ENCODE measurements around the gene SHISAL2A.

The SHISAL2A gene

GRCh38 chr1:52632732-52633290, at the start of gene SHISAL2A:
SHISAL2A (plus strand) TSS chr1:52633168; CDS start chr1:52633494, 326 bp downstream.
- H3K9me3 Mint-ChIP-seq (ENCODE audit: low read depth): no peaks in the 10 kb centered on the region
- H3K36me3 Mint-ChIP-seq: no peaks in the 10 kb centered on the region
- peak within 1 kb of the TSS; percentile 88 for H3K4me3 Mint-ChIP-seq
- H3K27ac Mint-ChIP-seq: peak within 1 kb of the TSS; percentile 95
- peaks cover 64% of the 10 kb centered on the region for H3K4me1 Mint-ChIP-seq (ENCODE audit: low read depth)
- no peaks in the 10 kb centered on the region for H3K27me3 Mint-ChIP-seq

DNA sequence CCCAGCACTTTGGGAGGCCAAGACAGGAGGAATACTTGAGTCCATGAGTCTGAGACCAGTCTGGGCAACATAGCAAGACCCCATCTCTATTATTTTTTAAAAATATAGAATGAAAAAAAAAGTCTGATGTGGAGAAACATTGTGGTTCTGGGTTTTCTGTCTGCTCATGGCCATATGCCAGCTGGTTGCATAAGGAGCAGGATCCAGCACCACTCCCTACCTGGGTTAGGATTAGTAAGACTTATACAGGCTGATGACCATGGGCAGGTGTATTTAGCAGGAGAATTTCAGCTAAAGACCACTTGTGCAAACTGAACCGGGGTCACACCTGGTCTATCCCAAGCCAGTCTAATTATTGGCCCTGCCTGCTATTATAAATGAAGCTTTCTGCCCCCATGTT, 47.5 kb upstream of the SHISAL2A start:
- Mint-ChIP-seq H3K27me3 (no peaks in the 10 kb centered on the region), H3K27ac (no peak overlapping the region), H3K9me3 (ENCODE audit: low read depth) (no peaks in the 10 kb centered on the region)

DNA sequence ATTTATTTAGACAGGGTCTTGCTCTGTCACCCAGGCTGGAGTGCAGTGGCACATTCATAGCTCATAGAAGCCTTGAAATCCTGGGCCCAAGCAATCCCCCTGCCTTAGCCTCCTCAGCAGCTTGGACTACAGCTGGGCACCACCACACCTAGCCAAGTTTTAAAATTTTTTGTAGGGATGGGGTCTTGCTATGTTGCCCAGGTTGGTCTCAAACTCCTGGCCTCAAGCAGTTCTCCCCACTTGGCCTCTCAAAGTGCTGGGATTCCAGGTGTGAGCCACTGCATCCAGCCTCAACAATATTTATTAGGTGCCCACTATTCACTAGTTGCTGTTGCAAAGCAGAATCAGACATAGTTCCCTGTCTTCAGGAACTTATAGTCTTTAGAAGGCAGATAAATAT, 44.9 kb upstream of the SHISAL2A start:
- no peak overlapping the region for H3K4me3 Mint-ChIP-seq
- H3K4me1 Mint-ChIP-seq (ENCODE audit: low read depth): no peaks in the 10 kb centered on the region
- H3K27ac Mint-ChIP-seq: no peak overlapping the region
- no peaks in the 10 kb centered on the region for H3K9me3 Mint-ChIP-seq (ENCODE audit: low read depth)
- no peaks in the 10 kb centered on the region for H3K27me3 Mint-ChIP-seq
- peaks cover 3% of the 10 kb centered on the region for H3K36me3 Mint-ChIP-seq

More for the DNA sequence above, 47.5 kb upstream of the SHISAL2A start:
- Mint-ChIP-seq H3K4me1 (ENCODE audit: low read depth) (no peaks in the 10 kb centered on the region), H3K4me3 (no peak overlapping the region), H3K36me3 (peaks cover 3% of the 10 kb centered on the region)

DNA sequence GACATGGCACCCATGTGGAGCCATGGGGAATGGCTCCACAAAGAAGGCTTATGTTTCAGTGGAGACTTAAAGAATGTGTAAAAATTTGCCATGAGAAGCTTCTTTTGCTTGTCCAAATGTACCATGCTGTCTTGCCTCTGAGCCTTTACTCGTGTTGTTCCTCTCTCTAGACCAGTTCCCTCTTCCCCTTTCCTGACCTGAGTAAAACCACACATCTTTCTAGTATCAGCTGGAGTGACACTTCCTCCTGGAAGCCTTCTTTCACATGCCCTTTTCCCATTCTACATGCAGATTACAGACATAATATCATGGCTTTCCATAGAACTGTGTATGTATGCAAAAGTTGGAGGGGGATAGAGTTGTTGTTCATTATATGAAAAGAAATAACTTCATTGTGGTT, 44.4 kb upstream of the SHISAL2A start:
- H3K27ac Mint-ChIP-seq: no peak overlapping the region
- peaks cover 3% of the 10 kb centered on the region for H3K36me3 Mint-ChIP-seq
- no peaks in the 10 kb centered on the region for H3K27me3 Mint-ChIP-seq
- H3K9me3 Mint-ChIP-seq (ENCODE audit: low read depth): no peaks in the 10 kb centered on the region
- H3K4me1 Mint-ChIP-seq (ENCODE audit: low read depth): no peaks in the 10 kb centered on the region
- H3K4me3 Mint-ChIP-seq: no peak overlapping the region

GRCh38 chr1:52590266-52590665, 42.7 kb upstream of the SHISAL2A start:
- no peaks in the 10 kb centered on the region for H3K27me3 Mint-ChIP-seq
- no peak overlapping the region for H3K4me3 Mint-ChIP-seq
- H3K9me3 Mint-ChIP-seq (ENCODE audit: low read depth): no peaks in the 10 kb centered on the region
- no peak overlapping the region for H3K27ac Mint-ChIP-seq
- no peaks in the 10 kb centered on the region for H3K36me3 Mint-ChIP-seq
- H3K4me1 Mint-ChIP-seq (ENCODE audit: low read depth): no peaks in the 10 kb centered on the region

DNA sequence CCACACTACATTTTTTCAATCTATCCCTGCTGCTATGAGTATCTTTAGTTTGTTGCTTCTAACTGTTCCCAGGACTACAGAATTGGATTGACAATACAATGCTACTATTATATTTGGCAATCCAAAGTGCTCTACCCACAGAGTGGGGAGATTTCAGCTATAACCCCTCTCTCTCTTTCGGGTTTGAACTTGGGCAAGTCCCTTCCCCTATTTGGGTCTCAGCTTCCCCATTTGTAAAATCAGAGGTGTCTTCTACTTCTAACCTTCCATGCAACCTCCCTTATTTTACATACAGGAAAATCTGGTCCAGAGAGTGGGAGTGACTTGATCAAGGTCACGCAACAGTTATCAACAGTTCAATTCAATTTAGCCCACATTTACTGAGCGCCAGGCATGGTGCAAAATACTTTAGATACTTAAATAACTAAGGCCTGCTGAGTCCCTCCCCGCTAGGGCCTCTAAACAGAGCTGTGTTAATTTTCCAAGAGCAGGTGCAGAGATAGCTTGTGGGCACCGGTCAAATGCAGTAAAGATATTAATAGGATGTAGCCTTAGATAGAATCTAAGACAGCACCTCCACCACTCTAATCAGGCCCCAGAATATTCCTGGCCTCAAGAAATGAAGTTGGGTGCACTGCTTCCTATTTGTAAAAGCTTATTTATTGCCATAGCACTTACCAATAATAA, 40.2 kb upstream of the SHISAL2A start:
- no peak overlapping the region for H3K4me3 Mint-ChIP-seq
- H3K4me1 Mint-ChIP-seq (ENCODE audit: low read depth): no peaks in the 10 kb centered on the region

GRCh38 chr1:52593495-52593894, 39.5 kb upstream of the SHISAL2A start:
- Mint-ChIP-seq H3K4me1 (ENCODE audit: low read depth) (no peaks in the 10 kb centered on the region), H3K36me3 (peaks cover 2% of the 10 kb centered on the region), H3K27me3 (no peaks in the 10 kb centered on the region), H3K27ac (no peak overlapping the region), H3K9me3 (ENCODE audit: low read depth) (no peaks in the 10 kb centered on the region), H3K4me3 (no peak overlapping the region)

More for the DNA sequence above, 40.2 kb upstream of the SHISAL2A start:
- H3K36me3 Mint-ChIP-seq: no peaks in the 10 kb centered on the region
- no peak overlapping the region for H3K27ac Mint-ChIP-seq
- H3K27me3 Mint-ChIP-seq: no peaks in the 10 kb centered on the region
- no peaks in the 10 kb centered on the region for H3K9me3 Mint-ChIP-seq (ENCODE audit: low read depth)

GRCh38 chr1:52595061-52595460, 37.9 kb upstream of the SHISAL2A start:
- Mint-ChIP-seq H3K27ac (no peak overlapping the region), H3K36me3 (peaks cover 2% of the 10 kb centered on the region), H3K4me3 (no peak overlapping the region), H3K27me3 (no peaks in the 10 kb centered on the region), H3K9me3 (ENCODE audit: low read depth) (no peaks in the 10 kb centered on the region), H3K4me1 (ENCODE audit: low read depth) (no peaks in the 10 kb centered on the region)

DNA sequence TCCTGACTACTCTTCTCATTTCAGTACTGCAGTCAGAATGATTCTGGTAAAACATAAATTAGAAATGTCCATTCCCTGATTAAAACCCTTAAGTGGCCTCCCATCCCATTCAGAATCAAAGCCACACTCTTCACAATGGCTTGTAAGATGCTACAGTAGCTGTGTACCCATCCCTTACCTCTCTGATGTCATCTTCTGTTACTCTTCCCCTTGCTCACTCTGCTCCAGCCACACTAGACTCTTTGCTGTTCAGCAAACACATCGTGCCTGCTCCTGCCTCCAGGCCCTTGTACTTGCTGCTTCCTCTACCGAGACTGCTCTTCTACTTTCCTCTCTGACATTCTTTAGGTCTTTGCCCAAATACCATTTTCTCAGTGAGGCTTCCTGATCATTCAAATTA, 35.1 kb upstream of the SHISAL2A start:
- Mint-ChIP-seq H3K36me3 (peaks cover 2% of the 10 kb centered on the region), H3K4me3 (no peak overlapping the region), H3K4me1 (ENCODE audit: low read depth) (peaks cover 11% of the 10 kb centered on the region), H3K27ac (no peak overlapping the region), H3K9me3 (ENCODE audit: low read depth) (no peaks in the 10 kb centered on the region), H3K27me3 (no peaks in the 10 kb centered on the region)

GRCh38 chr1:52598729-52599128, 34.2 kb upstream of the SHISAL2A start:
- peaks cover 2% of the 10 kb centered on the region for H3K36me3 Mint-ChIP-seq
- peaks cover 19% of the 10 kb centered on the region for H3K4me1 Mint-ChIP-seq (ENCODE audit: low read depth)
- no peaks in the 10 kb centered on the region for H3K27me3 Mint-ChIP-seq
- H3K4me3 Mint-ChIP-seq: no peak overlapping the region
- H3K27ac Mint-ChIP-seq: no peak overlapping the region
- no peaks in the 10 kb centered on the region for H3K9me3 Mint-ChIP-seq (ENCODE audit: low read depth)

GRCh38 chr1:52599236-52599635, 33.7 kb upstream of the SHISAL2A start:
- H3K36me3 Mint-ChIP-seq: peaks cover 3% of the 10 kb centered on the region
- H3K4me1 Mint-ChIP-seq (ENCODE audit: low read depth): peaks cover 25% of the 10 kb centered on the region
- H3K4me3 Mint-ChIP-seq: no peak overlapping the region
- no peaks in the 10 kb centered on the region for H3K9me3 Mint-ChIP-seq (ENCODE audit: low read depth)
- H3K27ac Mint-ChIP-seq: no peak overlapping the region
- H3K27me3 Mint-ChIP-seq: no peaks in the 10 kb centered on the region

DNA sequence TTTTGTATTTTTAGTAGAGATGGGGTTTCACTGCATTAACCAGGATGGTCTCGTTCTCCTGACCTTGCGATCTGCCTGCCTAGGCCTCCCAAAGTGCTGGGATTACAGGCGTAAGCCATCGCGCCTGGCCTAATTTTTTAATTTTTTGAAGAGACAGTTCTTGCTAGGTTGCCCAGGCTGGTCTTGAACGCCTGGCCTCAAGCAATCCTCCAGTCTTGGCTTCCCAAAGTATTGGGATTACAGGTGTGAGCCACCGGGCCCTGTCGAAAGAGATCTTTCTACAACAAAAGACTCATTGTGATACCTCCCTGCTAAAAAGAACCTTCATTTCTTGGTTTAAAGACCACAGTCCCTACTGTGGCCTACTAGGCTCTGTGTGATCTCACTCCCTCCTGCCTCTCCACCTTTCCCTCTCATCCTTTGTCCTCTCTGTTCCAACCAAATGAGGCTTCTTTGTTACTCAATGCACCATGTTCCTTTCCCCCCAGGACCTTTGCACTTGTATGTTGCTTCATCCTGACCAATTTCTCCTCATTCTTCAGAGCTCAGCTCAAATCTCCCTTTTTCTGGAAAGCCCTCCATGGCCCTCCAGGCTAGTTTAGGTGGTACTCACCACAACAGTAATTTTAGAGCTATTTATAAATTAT, 32.3 kb upstream of the SHISAL2A start:
- Mint-ChIP-seq H3K36me3 (peaks cover 6% of the 10 kb centered on the region), H3K9me3 (ENCODE audit: low read depth) (no peaks in the 10 kb centered on the region), H3K27ac (no peak overlapping the region), H3K4me3 (no peak overlapping the region), H3K4me1 (ENCODE audit: low read depth) (peaks cover 39% of the 10 kb centered on the region), H3K27me3 (no peaks in the 10 kb centered on the region)

DNA sequence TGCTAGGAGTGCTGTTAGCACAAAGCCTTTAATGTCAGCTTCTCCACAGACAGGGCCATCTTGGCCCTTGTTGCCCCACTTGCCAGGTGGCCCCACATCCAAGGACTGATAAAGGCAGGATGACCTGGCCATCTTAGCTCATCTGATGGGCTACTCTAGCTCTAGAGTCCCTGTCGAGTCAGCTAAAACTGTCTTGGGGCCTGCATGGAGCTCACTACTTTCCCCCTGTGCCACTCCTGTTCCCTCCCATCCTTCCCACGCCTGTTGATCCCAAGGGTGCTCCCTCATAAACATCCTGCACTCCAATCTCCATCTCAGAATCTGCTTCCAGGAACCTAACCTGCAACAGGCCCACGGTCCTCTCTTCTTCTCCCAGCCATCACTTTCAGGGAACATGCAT, 31.4 kb upstream of the SHISAL2A start:
- H3K36me3 Mint-ChIP-seq: peaks cover 8% of the 10 kb centered on the region
- H3K27ac Mint-ChIP-seq: peak overlapping the region; percentile 88
- peak overlapping the region; percentile 79 for H3K4me3 Mint-ChIP-seq
- no peaks in the 10 kb centered on the region for H3K9me3 Mint-ChIP-seq (ENCODE audit: low read depth)
- peaks cover 46% of the 10 kb centered on the region for H3K4me1 Mint-ChIP-seq (ENCODE audit: low read depth)
- H3K27me3 Mint-ChIP-seq: no peaks in the 10 kb centered on the region

DNA sequence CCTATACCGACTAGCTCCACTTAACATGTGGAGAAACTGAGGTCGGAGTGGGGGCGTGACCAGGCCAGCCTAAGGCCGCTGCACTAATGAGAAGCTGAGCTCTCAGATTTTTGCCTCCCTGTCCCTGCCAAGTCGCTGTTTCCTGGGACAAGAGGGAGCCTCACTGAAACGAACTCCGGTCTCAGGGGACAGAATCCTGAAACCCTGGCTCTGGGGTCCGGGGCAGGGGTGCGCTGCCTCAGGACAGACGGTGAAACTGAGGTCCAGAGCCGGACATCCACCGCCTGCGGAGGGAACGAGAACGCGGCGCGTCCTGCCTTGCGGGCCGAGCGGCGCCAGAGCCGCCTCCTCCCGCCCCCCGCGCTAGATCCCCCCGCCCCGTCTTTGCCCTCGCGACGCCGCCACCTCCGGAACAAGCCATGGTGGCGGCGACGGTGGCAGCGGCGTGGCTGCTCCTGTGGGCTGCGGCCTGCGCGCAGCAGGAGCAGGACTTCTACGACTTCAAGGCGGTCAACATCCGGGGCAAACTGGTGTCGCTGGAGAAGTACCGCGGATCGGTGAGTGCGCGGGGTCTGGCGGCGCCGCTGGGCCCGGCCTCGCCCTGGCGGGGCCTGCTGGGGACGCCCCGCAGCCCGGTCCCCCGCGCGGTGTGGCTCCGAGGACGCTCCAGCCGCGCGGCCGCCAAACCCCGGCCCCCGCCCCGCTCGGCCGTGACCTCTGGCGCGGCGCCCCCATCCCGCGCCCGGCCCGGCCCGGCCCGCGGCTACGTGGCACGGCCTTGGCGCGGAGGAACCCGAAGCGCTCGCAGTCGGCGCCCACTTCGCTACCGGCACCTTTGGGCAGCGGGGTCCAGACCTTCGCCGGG, 30.7 kb upstream of the SHISAL2A start, which contains the start of gene GPX7:
TSS of gene GPX7 (plus strand) at position 381 of the 865 bp plus-strand sequence. CDS start at position 420, 39 bp downstream.
- peaks cover 49% of the 10 kb centered on the region for H3K4me1 Mint-ChIP-seq (ENCODE audit: low read depth)
- H3K4me3 Mint-ChIP-seq: peak within 1 kb of the TSS; percentile 93

More for the DNA sequence above, 30.7 kb upstream of the SHISAL2A start, which contains the start of gene GPX7:
- Mint-ChIP-seq H3K27me3 (no peaks in the 10 kb centered on the region), H3K27ac (peak within 1 kb of the TSS; percentile 97), H3K36me3 (peaks cover 8% of the 10 kb centered on the region), H3K9me3 (ENCODE audit: low read depth) (no peaks in the 10 kb centered on the region)
